Ovary (tissue), 9 donors: ENCODE measurements around the gene GABBR2. TPM values are rescaled to one million over a fixed set of nuclear protein-coding genes. Genes with fewer than 3 reads are reported as not detected.

Experiments
- DNase-seq, 5 donors: peaks; one replicate each; pipeline ENCODE4 v3.0.0-alpha.2; 2019 to 2020
- H3K27ac ChIP-seq, 2 donors: fragments of 200-600 bp; one replicate each; pipeline versions ENCODE4 v1.5.1 to v1.8.0; 2019 to 2022
- H3K27me3 ChIP-seq: fragments of 200-600 bp; one replicate; pipeline ENCODE4 v1.8.0; 2022
- H3K36me3 ChIP-seq: fragments of 200-600 bp; sonication (generic); one replicate; pipeline ENCODE4 v1.5.1; 2019
- H3K4me1 ChIP-seq: one replicate; pipeline ENCODE4 v1.8.1; 2013; ENCODE audit warnings: mild to moderate bottlenecking, moderate library complexity; ENCODE audit not compliant: insufficient read depth
- H3K4me3 ChIP-seq: fragments of 200-600 bp; sonication (generic); one replicate; pipeline ENCODE4 v1.5.1; 2017
- H3K9me3 ChIP-seq, 2 donors: fragments of 200-600 bp in 1 of 2; sonication (generic) in 1 of 2; one replicate each; pipeline versions ENCODE4 v1.5.1 to v1.8.1; 2013 to 2019; ENCODE audit warnings: mild to moderate bottlenecking in 1 of 2, moderate library complexity in 1 of 2
- CTCF ChIP-seq, 3 donors: fragments of 450-650 bp in 2 of 3; fragments of 200-600 bp in 1 of 3; IDR thresholded peaks; one replicate each; pipeline versions ENCODE4 v1.5.1 to v1.8.0; 2016 to 2022; ENCODE audit warnings: antibody characterized with exemption in 3 of 3, mild to moderate bottlenecking in 1 of 3
- EP300 ChIP-seq: sonication (generic); formaldehyde crosslinking; IDR thresholded peaks from one replicate; pipeline ENCODE4 v1.6.1; 2017; ENCODE audit warnings: antibody characterized with exemption
- POLR2A ChIP-seq: fragments of 450-650 bp; IDR thresholded peaks from one replicate; pipeline ENCODE4 v1.6.1; 2017; ENCODE audit warnings: antibody characterized with exemption, mild to moderate bottlenecking, moderate library complexity
- WGBS, 3 donors: extraction: QIAGEN DNeasy Blood & Tissue Kit in 1 of 3; methylation state at CpG; one replicate each; pipeline versions ENCODE4 v1.1.5 to v1.1.7; 2013 to 2017; 5-methylcytosine and 5-hydroxymethylcytosine counted together
- intact Hi-C, 4 donors: fragments of 100-400 bp; cut with DNase I; formaldehyde crosslinking; loops; one replicate each; pipeline versions ENCODE4 v1.11.0 to v1.15.1; 2022 to 2023
- polyA plus RNA-seq, 2 donors: library from polyadenylated mRNA; stranded (reverse); fragments of 200-250 nt in 1 of 2; fragments of 350-450 nt in 1 of 2; fragmentation: Illumina TruSeq in 1 of 2; extraction: RNeasy Lipid Tissue Mini Kit (QIAGEN cat#74804) in 1 of 2; gene quantifications; one replicate each; pipeline ENCODE4 v1.2.3, GENCODE V29; 2013 to 2014
- total RNA-seq, 7 donors: library from RNA; depleted of rRNA in 2 of 7; stranded (reverse); fragments of >200 nt in 2 of 7; fragmentation: NEBNext Ultra II Directional in 3 of 7; extraction: Animal tissue kit (Norgen Biotek cat#: 25700) in 3 of 7; gene quantifications; one replicate each; pipeline versions ENCODE4 v1.1.0 to v1.2.4, GENCODE V29; 2016 to 2023
- donor health status: DM: no; HTN: no; CAD: no; lungs with moderate emphysema.
- donor health status: DM: no; HTN: no; CAD: no.
- donor health status: Bipolar disorder and iron deficiency.
- donor health status: DM: yes; HTN: yes; CAD: no.
- donor health status: DM: no; HTN: no; CAD: no.
- donor health status: DM: yes; HTN: yes; CAD: no.

Gene GABBR2
- total and polyA plus RNA-seq, 9 donors = 0.05 to 0.30 (median 0.22) TPM; not detected in 6

- no peaks in the 10 kb centered on the region for H3K4me1 ChIP-seq
These were observed 290.0 kb downstream of the GABBR2 start for GRCh38 chr9:98418578-98419259.

GRCh38 chr9:98416294-98417248 is 292.2 kb downstream of the GABBR2 start:
- H3K36me3 ChIP-seq = no peaks in the 10 kb centered on the region
- no peak overlapping the region for H3K27ac ChIP-seq
- H3K9me3 ChIP-seq = no peaks in the 10 kb centered on the region
- no peaks in the 10 kb centered on the region for H3K27me3 ChIP-seq
- TF ChIP-seq EP300 (no peak), CTCF (IDR thresholded peaks at IDR 0.05) (no peak), POLR2A (no peak)
- no peaks in the 10 kb centered on the region for H3K4me1 ChIP-seq
- intact Hi-C loops = no loop called here
- 68 to 75% (median 74%) methylated on average over 10 of the region's 10 CpGs for WGBS, 3 donors
- DNase-seq = no peak
- H3K4me3 ChIP-seq = no peak overlapping the region

More at GRCh38 chr9:98418578-98419259, 290.0 kb downstream of the GABBR2 start:
- Histone ChIP-seq H3K36me3 (no peaks in the 10 kb centered on the region), H3K27me3 (no peaks in the 10 kb centered on the region), H3K27ac (no peak overlapping the region), H3K9me3 (no peaks in the 10 kb centered on the region), H3K4me3 (no peak overlapping the region)
- WGBS, 3 donors = 75 to 82% (median 78%) methylated on average over 8 of the region's 8 CpGs
- intact Hi-C loops = no loop called here
- TF ChIP-seq POLR2A (no peak), EP300 (no peak), CTCF (IDR thresholded peaks at IDR 0.05) (no peak)
- DNase-seq = no peak

DNA sequence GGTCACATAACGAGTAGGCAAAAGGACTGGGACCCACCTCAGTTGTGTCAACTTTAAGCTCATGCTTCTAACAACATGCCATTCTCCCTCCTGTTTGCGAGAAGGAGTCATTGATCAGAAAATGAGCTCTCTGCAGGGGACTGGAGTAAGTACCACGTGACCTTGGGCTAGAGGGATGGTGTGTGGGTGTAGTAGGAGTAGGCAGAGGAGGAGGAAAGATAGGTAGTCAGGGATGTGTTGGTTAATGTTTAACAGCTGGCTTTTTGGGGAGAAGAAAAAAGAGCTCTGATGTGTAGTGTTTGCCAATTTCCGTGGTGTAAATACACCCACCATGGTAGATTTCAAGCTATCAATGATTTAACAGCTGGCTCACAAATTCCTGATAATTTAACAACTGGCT is 293.0 kb downstream of the GABBR2 start:
- Histone ChIP-seq H3K27me3 (no peaks in the 10 kb centered on the region), H3K4me1 (no peaks in the 10 kb centered on the region), H3K27ac (no peak overlapping the region), H3K9me3 (no peaks in the 10 kb centered on the region), H3K4me3 (no peak overlapping the region), H3K36me3 (no peaks in the 10 kb centered on the region)
- intact Hi-C loops = no loop called here
- no peak for DNase-seq
- no peak for TF ChIP-seq EP300
- no peak for TF ChIP-seq CTCF (IDR thresholded peaks at IDR 0.05)
- TF ChIP-seq POLR2A = no peak
- 25 to 45% (median 28%) methylated on average over 4 of the region's 4 CpGs for WGBS, 3 donors

DNA sequence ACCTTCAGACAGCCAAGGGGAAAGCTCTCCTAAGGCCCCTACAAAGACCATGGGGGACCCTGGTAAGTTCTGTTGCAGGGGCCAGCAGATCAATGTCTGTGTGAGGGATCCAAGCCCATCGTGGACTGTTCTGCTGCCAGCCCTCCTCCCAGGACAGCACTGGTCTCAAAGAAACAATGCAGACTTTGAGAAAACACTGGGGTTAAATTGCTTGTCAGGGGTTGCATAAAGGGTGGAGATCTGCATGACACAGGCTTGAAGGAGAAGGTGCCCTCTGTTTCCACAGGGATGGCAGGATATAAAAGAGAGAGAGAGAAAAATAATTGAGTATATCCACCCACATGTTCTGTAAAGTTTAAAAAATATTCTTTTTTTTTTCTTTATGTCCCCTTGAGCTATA is 295.7 kb downstream of the GABBR2 start:
- no peak for DNase-seq
- Histone ChIP-seq H3K36me3 (no peaks in the 10 kb centered on the region), H3K4me3 (no peak overlapping the region), H3K27ac (no peak overlapping the region), H3K4me1 (no peaks in the 10 kb centered on the region), H3K27me3 (no peaks in the 10 kb centered on the region), H3K9me3 (no peaks in the 10 kb centered on the region)
- intact Hi-C loops = no loop called here
- TF ChIP-seq EP300 = no peak
- TF ChIP-seq CTCF (IDR thresholded peaks at IDR 0.05) = no peak
- no peak for TF ChIP-seq POLR2A
- WGBS, 3 donors = 37 to 50% (median 46%) methylated on average over 1 of the region's 1 CpG
